22Rv1 (cell line): ENCODE measurements around the gene TMEM219.

ENCODE experiments used
- H3K27ac ChIP-seq: fragments of 450-650 bp; 2 replicates; pipeline ENCODE4 v1.5.1; 2017
- ZFX ChIP-seq: fragments of 450-650 bp; IDR thresholded peaks from 2 replicates; pipeline ENCODE4 v1.6.1; 2017; ENCODE audit warnings: antibody characterized with exemption, borderline replicate concordance
- TF ChIP-seq, protein P1 (sequence below): fragments of 450-650 bp; IDR thresholded peaks from 2 replicates; pipeline ENCODE4 v1.5.1; 2017; ENCODE audit warnings: mild to moderate bottlenecking

Gene TMEM219

DNA sequence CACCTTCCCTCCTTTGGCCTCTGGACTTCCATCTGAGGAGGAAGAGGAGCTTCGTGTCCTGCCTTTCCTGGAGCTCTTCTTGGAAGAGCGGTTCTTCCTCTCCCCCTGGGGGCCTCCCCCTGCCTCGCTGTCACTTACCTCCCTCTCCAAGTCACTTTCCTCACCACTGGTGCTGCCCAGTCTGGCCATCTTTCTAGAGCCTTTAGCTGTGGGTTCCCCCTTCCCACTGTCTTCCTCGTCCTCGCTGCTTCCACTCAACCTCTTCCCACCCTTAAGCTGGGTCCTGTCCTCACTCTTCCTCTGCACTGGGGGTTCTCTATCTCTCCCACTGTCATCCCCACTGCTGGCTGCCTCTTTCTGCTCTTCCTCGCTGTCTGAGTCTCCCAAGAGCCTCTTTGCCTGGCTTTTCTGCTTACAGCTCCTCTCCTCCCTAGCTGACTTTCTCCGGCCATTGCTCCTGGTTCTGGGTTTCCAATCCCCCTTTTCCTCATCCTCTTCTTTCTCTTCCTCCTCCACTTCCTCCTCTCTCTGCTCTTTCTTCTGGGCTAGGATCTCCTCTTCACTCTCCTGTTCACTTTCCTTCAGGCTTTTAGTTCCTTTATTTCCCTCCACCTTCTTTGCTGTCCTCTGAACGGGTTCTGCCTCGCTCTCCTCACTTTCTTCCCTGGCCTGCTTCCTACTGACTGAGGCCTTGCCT, 32.2 kb downstream of the TMEM219 start:
- H3K27ac ChIP-seq, result peak overlapping the region; percentile 99
- no peak for TF ChIP-seq ZFX
- TF ChIP-seq, protein P1, sequence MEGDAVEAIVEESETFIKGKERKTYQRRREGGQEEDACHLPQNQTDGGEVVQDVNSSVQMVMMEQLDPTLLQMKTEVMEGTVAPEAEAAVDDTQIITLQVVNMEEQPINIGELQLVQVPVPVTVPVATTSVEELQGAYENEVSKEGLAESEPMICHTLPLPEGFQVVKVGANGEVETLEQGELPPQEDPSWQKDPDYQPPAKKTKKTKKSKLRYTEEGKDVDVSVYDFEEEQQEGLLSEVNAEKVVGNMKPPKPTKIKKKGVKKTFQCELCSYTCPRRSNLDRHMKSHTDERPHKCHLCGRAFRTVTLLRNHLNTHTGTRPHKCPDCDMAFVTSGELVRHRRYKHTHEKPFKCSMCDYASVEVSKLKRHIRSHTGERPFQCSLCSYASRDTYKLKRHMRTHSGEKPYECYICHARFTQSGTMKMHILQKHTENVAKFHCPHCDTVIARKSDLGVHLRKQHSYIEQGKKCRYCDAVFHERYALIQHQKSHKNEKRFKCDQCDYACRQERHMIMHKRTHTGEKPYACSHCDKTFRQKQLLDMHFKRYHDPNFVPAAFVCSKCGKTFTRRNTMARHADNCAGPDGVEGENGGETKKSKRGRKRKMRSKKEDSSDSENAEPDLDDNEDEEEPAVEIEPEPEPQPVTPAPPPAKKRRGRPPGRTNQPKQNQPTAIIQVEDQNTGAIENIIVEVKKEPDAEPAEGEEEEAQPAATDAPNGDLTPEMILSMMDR, result no peak

DNA sequence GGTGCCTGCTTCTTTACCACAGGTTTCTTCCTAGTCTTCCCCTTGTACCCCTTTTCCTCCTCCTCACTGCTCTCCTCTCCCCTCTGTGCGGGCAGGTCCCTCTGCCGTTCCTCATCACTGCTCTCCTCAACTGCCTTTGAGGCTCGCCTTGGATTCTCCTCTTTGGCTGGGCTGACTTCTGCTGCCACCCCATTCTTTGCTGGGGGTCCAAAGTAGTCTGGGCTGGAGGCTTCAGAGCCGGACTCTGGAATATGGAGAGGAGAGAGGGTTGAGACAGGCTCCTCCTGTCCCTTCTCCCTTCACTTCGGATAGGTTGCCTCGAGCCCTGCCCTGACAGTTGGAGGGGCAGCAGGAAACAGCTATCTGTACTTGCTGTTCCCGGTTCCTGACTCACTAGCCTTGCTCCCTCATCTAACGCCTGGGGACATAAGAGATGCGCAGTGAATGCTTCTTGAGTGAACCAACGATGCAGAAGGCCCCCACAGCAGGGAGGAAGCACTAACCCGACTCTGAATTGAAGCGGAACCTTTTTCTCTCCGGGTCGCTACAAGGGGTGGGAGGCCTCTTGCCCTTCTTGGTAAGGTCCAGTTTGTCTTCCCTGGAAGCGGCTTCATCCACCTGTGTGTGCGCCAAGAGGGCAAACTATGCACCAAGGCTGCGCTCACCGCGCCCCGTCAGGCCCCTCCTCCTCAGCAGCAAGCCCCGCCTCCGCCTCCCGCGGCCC, 32.9 kb downstream of the TMEM219 start:
- H3K27ac ChIP-seq, result peak overlapping the region; percentile 99
- TF ChIP-seq ZFX, result no peak
- TF ChIP-seq, protein P1, result no peak

DNA sequence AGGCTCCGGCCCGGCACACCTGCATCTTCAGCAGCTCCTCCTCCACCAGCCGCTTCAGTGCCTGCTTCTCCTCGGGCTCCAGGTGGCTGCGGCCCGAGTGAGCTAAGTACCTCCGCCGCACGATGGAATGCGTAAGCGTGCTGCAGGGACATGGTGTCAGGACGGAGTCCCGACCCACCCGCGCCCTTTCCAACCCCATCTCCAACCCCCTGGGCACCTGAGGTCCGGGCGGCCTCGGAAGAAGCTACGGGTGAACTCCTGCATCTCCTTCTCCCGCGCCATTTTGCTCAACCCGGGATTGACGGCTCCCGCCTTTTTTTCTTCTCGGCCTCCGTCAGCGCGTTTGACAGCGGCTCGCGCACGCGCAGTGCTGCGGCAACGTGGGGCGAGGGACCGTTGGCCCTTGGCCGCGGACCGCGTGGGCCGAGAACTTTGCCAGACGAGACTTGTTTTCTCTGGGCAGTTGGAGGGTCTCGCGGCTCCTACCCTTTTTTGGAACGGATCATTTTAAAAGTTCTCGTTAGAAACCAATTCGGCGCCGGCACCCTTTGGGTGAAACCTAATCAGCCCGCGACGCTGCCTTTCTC, 33.5 kb downstream of the TMEM219 start, which contains the start of gene HIRIP3:
TSS of gene HIRIP3 (minus strand) at position 294 of the 587 bp plus-strand sequence. CDS start at position 282, 12 bp downstream.
- H3K27ac ChIP-seq, result peak within 1 kb of the TSS; percentile 99
- TF ChIP-seq ZFX, result no peak
- TF ChIP-seq, protein P1, result no peak

DNA sequence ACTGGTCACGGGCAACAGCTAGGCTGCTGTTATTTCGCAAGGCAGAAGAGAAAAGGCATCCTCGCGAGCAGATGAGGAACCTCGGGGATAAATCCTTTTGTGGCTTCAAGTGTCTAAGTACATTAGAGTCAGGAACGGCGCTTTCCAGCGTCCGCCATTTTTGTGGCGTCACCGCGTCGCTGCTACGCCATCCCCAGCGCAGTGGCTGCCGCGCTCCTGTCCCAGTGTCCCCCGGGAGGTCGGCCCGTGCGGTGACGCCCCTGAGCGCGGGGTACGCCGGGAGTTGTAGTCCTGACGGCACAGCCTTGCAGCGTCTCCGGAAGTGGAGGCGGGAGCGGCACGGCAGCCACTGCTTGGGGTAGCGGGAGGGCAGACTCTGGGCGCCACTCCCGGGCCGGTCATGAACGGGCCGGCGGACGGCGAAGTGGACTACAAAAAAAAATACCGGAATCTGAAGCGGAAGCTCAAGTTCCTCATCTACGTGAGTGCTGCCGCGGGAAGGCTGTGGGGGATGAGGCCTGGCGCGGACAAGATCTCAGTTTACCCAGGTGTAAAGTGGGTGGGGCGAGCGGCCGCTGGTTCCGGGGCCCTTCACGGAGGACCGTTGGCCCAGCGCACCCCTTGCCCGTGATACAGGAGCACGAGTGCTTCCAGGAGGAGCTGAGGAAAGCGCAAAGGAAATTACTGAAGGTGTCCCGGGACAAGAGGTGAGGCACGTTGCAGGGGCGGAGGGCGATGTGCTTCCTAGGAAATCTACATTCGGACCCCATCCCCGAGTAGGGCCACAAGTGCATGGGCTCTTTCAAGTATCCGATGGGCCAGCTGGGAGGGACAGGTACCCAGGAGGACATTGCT, 34.3 kb downstream of the TMEM219 start, which contains the start of gene INO80E:
TSS of gene INO80E (plus strand) at position 331 of the 855 bp plus-strand sequence. CDS start at position 401, 70 bp downstream.
- H3K27ac ChIP-seq, result peak within 1 kb of the TSS; percentile 99
- no peak for TF ChIP-seq ZFX
- TF ChIP-seq, protein P1, result no peak

DNA sequence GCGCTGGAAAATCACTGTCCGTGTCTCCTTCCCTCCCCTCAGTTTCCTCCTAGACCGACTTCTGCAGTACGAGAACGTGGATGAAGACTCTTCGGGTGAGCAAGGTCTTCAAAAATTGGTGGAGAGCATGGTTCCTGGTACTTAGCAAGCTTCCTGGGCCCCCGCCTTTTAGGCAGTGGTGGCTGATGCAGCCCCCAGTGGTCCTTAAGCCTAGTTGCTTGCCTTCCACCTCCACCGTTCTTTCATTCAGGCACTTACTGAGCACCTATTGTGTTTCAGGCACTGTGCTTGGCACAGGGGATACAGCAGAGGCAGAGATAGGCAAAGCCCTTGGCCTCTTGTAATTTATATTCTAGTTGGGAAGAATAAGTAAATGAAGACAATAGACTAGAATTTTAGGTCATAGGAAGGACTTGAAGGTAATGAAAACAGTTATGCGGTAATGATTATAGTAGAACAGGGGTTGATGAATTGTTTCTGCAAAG, 34.9 kb downstream of the TMEM219 start:
- TF ChIP-seq, protein P1, result no peak
- TF ChIP-seq ZFX, result no peak
- peak overlapping the region; percentile 99 for H3K27ac ChIP-seq

DNA sequence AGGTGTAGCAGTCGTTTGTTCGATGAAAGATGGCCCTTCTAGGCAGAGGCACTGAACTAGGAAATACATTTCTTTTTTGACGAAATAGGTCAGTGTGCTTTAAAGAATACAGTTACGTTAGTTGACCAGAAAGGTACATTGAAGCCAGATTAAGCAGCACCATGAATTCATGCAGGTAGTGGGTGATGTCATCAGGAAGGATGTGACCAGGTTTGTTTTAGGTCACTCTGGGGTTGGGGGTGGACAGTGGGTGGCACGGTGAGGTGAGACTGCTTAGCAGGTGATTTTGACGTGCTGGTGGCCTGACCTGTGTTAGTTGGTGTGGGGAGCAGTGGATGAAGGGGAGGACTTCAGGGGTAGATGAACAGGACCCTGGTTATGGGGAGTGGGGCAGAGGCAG, 37.7 kb downstream of the TMEM219 start:
- H3K27ac ChIP-seq, result peak overlapping the region; percentile 15; the same call in 1 of the 2 replicates
- TF ChIP-seq, protein P1, result no peak
- no peak for TF ChIP-seq ZFX
